Measurements from ENCODE around the gene CXCL17.
"Not testable (repeated sequence)": the region's sequence is repeated elsewhere in the genome, so short reads cannot be mapped to it uniquely, and the experiment has no call there.

Gene CXCL17

GRCh38 chr19:42452590-42452989, 9.8 kb upstream of the CXCL17 start:
- Histone ChIP-seq H3K27me3 (ENCODE audit: insufficient read depth, low read length) (peaks cover 2% of the 10 kb centered on the region), H3K36me3 (ENCODE audit: insufficient read depth, low read length) (no peaks in the 10 kb centered on the region), H3K9me3 (ENCODE audit: low read length) (no peaks in the 10 kb centered on the region), H3K4me1 (ENCODE audit: insufficient read depth, low read length) (no peaks in the 10 kb centered on the region), H3K4me3 (ENCODE audit: low read length) (no peak overlapping the region), H2AFZ (ENCODE audit: low read depth, low read length) (no peak overlapping the region)

GRCh38 chr19:42450314-42450934, 7.7 kb upstream of the CXCL17 start:
- H3K4me1 ChIP-seq (ENCODE audit: insufficient read depth, low read length) = no peaks in the 10 kb centered on the region
- no peaks in the 10 kb centered on the region for H3K36me3 ChIP-seq (ENCODE audit: insufficient read depth, low read length)
- H3K4me3 ChIP-seq (ENCODE audit: low read length) = no peak overlapping the region
- no peak overlapping the region for H2AFZ ChIP-seq (ENCODE audit: low read depth, low read length)
- H3K27me3 ChIP-seq (ENCODE audit: insufficient read depth, low read length) = peaks cover 2% of the 10 kb centered on the region
- H3K9me3 ChIP-seq (ENCODE audit: low read length) = no peaks in the 10 kb centered on the region

GRCh38 chr19:42448306-42448705, 5.6 kb upstream of the CXCL17 start:
- not testable (repeated sequence) for H3K4me1 ChIP-seq (ENCODE audit: insufficient read depth, low read length); H3K27me3 ChIP-seq (ENCODE audit: insufficient read depth, low read length); H3K9me3 ChIP-seq (ENCODE audit: low read length); H3K4me3 ChIP-seq (ENCODE audit: low read length); H2AFZ ChIP-seq (ENCODE audit: low read depth, low read length); H3K36me3 ChIP-seq (ENCODE audit: insufficient read depth, low read length)

- Histone ChIP-seq H3K27me3 (ENCODE audit: insufficient read depth, low read length) (peaks cover 2% of the 10 kb centered on the region), H3K36me3 (ENCODE audit: insufficient read depth, low read length) (no peaks in the 10 kb centered on the region), H3K9me3 (ENCODE audit: low read length) (no peaks in the 10 kb centered on the region), H2AFZ (ENCODE audit: low read depth, low read length) (no peak overlapping the region), H3K4me1 (ENCODE audit: insufficient read depth, low read length) (peaks cover 5% of the 10 kb centered on the region), H3K4me3 (ENCODE audit: low read length) (no peak overlapping the region)
These were observed 3.2 kb upstream of the CXCL17 start for GRCh38 chr19:42445948-42446347.

GRCh38 chr19:42443944-42444398, 1.2 kb upstream of the CXCL17 start:
- Histone ChIP-seq H3K9me3 (ENCODE audit: low read length) (no peaks in the 10 kb centered on the region), H3K27me3 (ENCODE audit: insufficient read depth, low read length) (peaks cover 2% of the 10 kb centered on the region), H3K4me1 (ENCODE audit: insufficient read depth, low read length) (peaks cover 5% of the 10 kb centered on the region), H3K36me3 (ENCODE audit: insufficient read depth, low read length) (no peaks in the 10 kb centered on the region), H2AFZ (ENCODE audit: low read depth, low read length) (no peak overlapping the region), H3K4me3 (ENCODE audit: low read length) (no peak overlapping the region)

GRCh38 chr19:42441049-42441445, 1.7 kb downstream of the CXCL17 start:
- Histone ChIP-seq H2AFZ (ENCODE audit: low read depth, low read length) (no peak overlapping the region), H3K36me3 (ENCODE audit: insufficient read depth, low read length) (no peaks in the 10 kb centered on the region), H3K4me1 (ENCODE audit: insufficient read depth, low read length) (peaks cover 5% of the 10 kb centered on the region), H3K4me3 (ENCODE audit: low read length) (no peak overlapping the region), H3K27me3 (ENCODE audit: insufficient read depth, low read length) (no peaks in the 10 kb centered on the region), H3K9me3 (ENCODE audit: low read length) (no peaks in the 10 kb centered on the region)

- no peaks in the 10 kb centered on the region for H3K27me3 ChIP-seq (ENCODE audit: insufficient read depth, low read length)
- no peak overlapping the region for H2AFZ ChIP-seq (ENCODE audit: low read depth, low read length)
- H3K9me3 ChIP-seq (ENCODE audit: low read length) = no peaks in the 10 kb centered on the region
- H3K4me3 ChIP-seq (ENCODE audit: low read length) = no peak overlapping the region
- H3K4me1 ChIP-seq (ENCODE audit: insufficient read depth, low read length) = peaks cover 5% of the 10 kb centered on the region
- H3K36me3 ChIP-seq (ENCODE audit: insufficient read depth, low read length) = no peaks in the 10 kb centered on the region
These were observed 2.2 kb downstream of the CXCL17 start for GRCh38 chr19:42440357-42441048.

- Histone ChIP-seq H3K9me3 (ENCODE audit: low read length) (no peaks in the 10 kb centered on the region), H3K4me1 (ENCODE audit: insufficient read depth, low read length) (peaks cover 11% of the 10 kb centered on the region), H3K36me3 (ENCODE audit: insufficient read depth, low read length) (no peaks in the 10 kb centered on the region), H2AFZ (ENCODE audit: low read depth, low read length) (no peak overlapping the region), H3K4me3 (ENCODE audit: low read length) (no peak overlapping the region), H3K27me3 (ENCODE audit: insufficient read depth, low read length) (no peaks in the 10 kb centered on the region)
These were observed 6.7 kb downstream of the CXCL17 start for GRCh38 chr19:42436006-42436405.

GRCh38 chr19:42435316-42435715, 7.4 kb downstream of the CXCL17 start:
- Histone ChIP-seq H2AFZ (ENCODE audit: low read depth, low read length) (no peak overlapping the region), H3K27me3 (ENCODE audit: insufficient read depth, low read length) (no peaks in the 10 kb centered on the region), H3K9me3 (ENCODE audit: low read length) (no peaks in the 10 kb centered on the region), H3K36me3 (ENCODE audit: insufficient read depth, low read length) (no peaks in the 10 kb centered on the region), H3K4me3 (ENCODE audit: low read length) (no peak overlapping the region), H3K4me1 (ENCODE audit: insufficient read depth, low read length) (peaks cover 11% of the 10 kb centered on the region)

GRCh38 chr19:42433503-42434260, 9.1 kb downstream of the CXCL17 start:
- H3K36me3 ChIP-seq (ENCODE audit: insufficient read depth, low read length) = no peaks in the 10 kb centered on the region
- H3K27me3 ChIP-seq (ENCODE audit: insufficient read depth, low read length) = no peaks in the 10 kb centered on the region
- H3K4me1 ChIP-seq (ENCODE audit: insufficient read depth, low read length) = peaks cover 11% of the 10 kb centered on the region

GRCh38 chr19:42431486-42431885, 11.3 kb downstream of the CXCL17 start:
- Histone ChIP-seq H3K36me3 (ENCODE audit: insufficient read depth, low read length) (no peaks in the 10 kb centered on the region), H2AFZ (ENCODE audit: low read depth, low read length) (no peak overlapping the region), H3K4me3 (ENCODE audit: low read length) (no peak overlapping the region), H3K27me3 (ENCODE audit: insufficient read depth, low read length) (no peaks in the 10 kb centered on the region), H3K9me3 (ENCODE audit: low read length) (no peaks in the 10 kb centered on the region), H3K4me1 (ENCODE audit: insufficient read depth, low read length) (peaks cover 11% of the 10 kb centered on the region)

More at GRCh38 chr19:42433503-42434260, 9.1 kb downstream of the CXCL17 start:
- Histone ChIP-seq H3K4me3 (ENCODE audit: low read length) (no peak overlapping the region), H3K9me3 (ENCODE audit: low read length) (no peaks in the 10 kb centered on the region), H2AFZ (ENCODE audit: low read depth, low read length) (no peak overlapping the region)

GRCh38 chr19:42428676-42429075, 14.1 kb downstream of the CXCL17 start:
- Histone ChIP-seq H3K36me3 (ENCODE audit: insufficient read depth, low read length) (no peaks in the 10 kb centered on the region), H3K4me1 (ENCODE audit: insufficient read depth, low read length) (peaks cover 11% of the 10 kb centered on the region), H3K9me3 (ENCODE audit: low read length) (no peaks in the 10 kb centered on the region), H3K27me3 (ENCODE audit: insufficient read depth, low read length) (no peaks in the 10 kb centered on the region), H2AFZ (ENCODE audit: low read depth, low read length) (no peak overlapping the region), H3K4me3 (ENCODE audit: low read length) (no peak overlapping the region)

GRCh38 chr19:42427313-42427712, 15.4 kb downstream of the CXCL17 start, which contains the start of gene LIPE:
TSS of gene LIPE (minus strand) at chr19:42427388. CDS start at chr19:42427149, 239 bp downstream.
- Histone ChIP-seq H3K4me1 (ENCODE audit: insufficient read depth, low read length) (peaks cover 3% of the 10 kb centered on the region), H2AFZ (ENCODE audit: low read depth, low read length) (no peak within 1 kb of the TSS), H3K4me3 (ENCODE audit: low read length) (no peak within 1 kb of the TSS), H3K36me3 (ENCODE audit: insufficient read depth, low read length) (no peaks in the 10 kb centered on the region), H3K9me3 (ENCODE audit: low read length) (no peaks in the 10 kb centered on the region), H3K27me3 (ENCODE audit: insufficient read depth, low read length) (no peaks in the 10 kb centered on the region)

Data from neuron (in vitro differentiated cells).